Erythroblast (primary cell): ENCODE measurements around the gene ALPL.

Experiments
- GATA1 ChIP-seq: IDR thresholded peaks from 2 replicates; pipeline ENCODE4 v1.6.1; 2011; ENCODE audit warnings: low read depth, mild to moderate bottlenecking, control low read depth, low read length, moderate library complexity
- POLR2A ChIP-seq: IDR thresholded peaks from 2 replicates; pipeline ENCODE4 v1.6.1; 2011; ENCODE audit warnings: mild to moderate bottlenecking, low read length

DNA sequence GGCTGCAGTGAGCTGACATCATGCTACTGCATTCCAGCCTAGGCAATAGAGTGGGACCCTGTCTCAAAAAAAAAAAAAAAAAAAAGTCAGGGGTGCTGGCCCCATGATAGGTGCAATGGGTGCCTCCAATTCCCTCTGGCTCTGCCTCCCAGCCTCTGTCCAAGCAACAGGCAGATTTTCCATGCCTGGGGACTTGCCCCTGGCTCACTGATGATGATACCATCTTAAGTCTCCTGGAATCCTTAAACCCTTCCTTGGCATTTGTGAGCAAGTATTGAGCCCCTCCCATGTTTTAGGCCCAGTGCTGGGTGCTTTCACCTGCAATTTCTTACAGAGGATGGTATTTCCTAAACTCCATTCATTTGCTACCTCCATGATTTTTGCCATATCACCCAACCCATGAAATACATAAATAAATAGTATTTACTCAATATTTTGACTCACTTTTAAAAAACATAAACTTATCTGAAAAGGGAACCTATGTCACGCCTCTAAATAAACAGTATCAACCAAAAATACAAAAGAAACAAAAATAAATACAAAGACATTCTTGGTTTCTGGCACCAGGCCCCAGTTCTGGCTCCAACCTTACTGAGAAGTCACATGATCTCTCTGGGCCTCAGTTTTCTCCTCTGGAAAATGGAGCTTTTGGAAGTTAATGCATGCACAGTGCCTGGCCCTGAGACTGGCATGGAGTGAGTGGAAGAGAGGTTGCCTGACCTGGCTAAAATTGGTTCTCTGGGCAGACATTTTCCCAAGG, 1.5 kb upstream of the ALPL start:
- TF ChIP-seq POLR2A (no peak), GATA1 (no peak)
